HG03103 (cell line): ENCODE measurements around the gene HDAC10.

Source experiments
- ATAC-seq: cut with Tn5 transposase; IDR thresholded peaks from one replicate; pipeline ENCODE4 v1.9.1; 2021; ENCODE audit warnings: low read depth; ENCODE audit not compliant: unreplicated experiment

The HDAC10 gene

GRCh38 chr22:50250555-50251476 is at the start of gene HDAC10:
Gene HDAC10, minus strand, starts transcription at chr22:50251265. Its CDS starts 233 bp downstream, at chr22:50251032.
- ATAC-seq = peak; percentile 45

- no peak for ATAC-seq
Observed at GRCh38 chr22:50300620-50301257, 49.7 kb upstream of the HDAC10 start.

GRCh38 chr22:50299785-50300619 is 48.9 kb upstream of the HDAC10 start:
- ATAC-seq = no peak

GRCh38 chr22:50298937-50299784 is 48.1 kb upstream of the HDAC10 start:
- ATAC-seq = no peak

GRCh38 chr22:50298266-50298637 is 47.2 kb upstream of the HDAC10 start:
- ATAC-seq = no peak

- ATAC-seq = no peak
Observed at GRCh38 chr22:50297510-50298265, 46.6 kb upstream of the HDAC10 start.

GRCh38 chr22:50296658-50297490 is 45.8 kb upstream of the HDAC10 start:
- ATAC-seq = no peak

GRCh38 chr22:50294319-50294656 is 43.2 kb upstream of the HDAC10 start:
- no peak for ATAC-seq

GRCh38 chr22:50293441-50294318 is 42.6 kb upstream of the HDAC10 start:
- no peak for ATAC-seq

- ATAC-seq = no peak
Observed at GRCh38 chr22:50292643-50293440, 41.8 kb upstream of the HDAC10 start.

- ATAC-seq = no peak
Observed at GRCh38 chr22:50289942-50290630, 39.0 kb upstream of the HDAC10 start.

GRCh38 chr22:50289151-50289941 is 38.3 kb upstream of the HDAC10 start:
- no peak for ATAC-seq

GRCh38 chr22:50287731-50288130 is 36.7 kb upstream of the HDAC10 start:
- ATAC-seq = no peak

- ATAC-seq = no peak
Observed at GRCh38 chr22:50286701-50287318, 35.7 kb upstream of the HDAC10 start.

- ATAC-seq = no peak
Observed at GRCh38 chr22:50286275-50286674, 35.2 kb upstream of the HDAC10 start.
